H1 (cell line): Measurements from ENCODE around the gene RUNX1. TPM values are rescaled to one million over a fixed set of nuclear protein-coding genes. Genes with fewer than 3 reads are reported as not detected.

Source experiments
- CTCF ChIA-PET: fragments of 300-600 bp; sonication (Branson Sonifier 250); formaldehyde crosslinking; loops from one replicate; lab custom pipeline; 2021; ENCODE audit not compliant: partially characterized antibody; lab: Charles Lee
- POLR2A ChIA-PET: fragments of 300-600 bp; sonication (Branson Sonifier 250); formaldehyde crosslinking; loops from one replicate; lab custom pipeline; 2021; ENCODE audit warnings: inconsistent platforms; ENCODE audit not compliant: partially characterized antibody; lab: Charles Lee
- DNase-seq, 2 experiments: peaks; one replicate each; pipeline versions ENCODE4 v3.0.0 to v3.0.0-alpha.2; 2010 to 2022; ENCODE audit warnings: low spot score in 2 of 2, low read depth in 1 of 2, mixed read lengths in 1 of 2
- FAIRE-seq: peaks from 2 replicates; lab custom pipeline; 2011; peaks lifted over from hg19 to GRCh38; lab: Jason Lieb, UNC
- H2AFZ ChIP-seq: 2 replicates; pipeline ENCODE4 v1.8.1; 2012; ENCODE audit warnings: low read length, inconsistent platforms
- H2AK5ac ChIP-seq: 2 replicates; pipeline ENCODE4 v1.6.1; 2013; ENCODE audit warnings: low read depth, low read length
- H2BK120ac ChIP-seq: replicated peaks from 2 replicates; pipeline ENCODE3; 2013; ENCODE audit warnings: low read depth, low read length, inconsistent platforms
- H2BK12ac ChIP-seq: 2 replicates; pipeline ENCODE4 v1.6.1; 2013; ENCODE audit warnings: low read depth, low read length
- H2BK15ac ChIP-seq: 2 replicates; pipeline ENCODE4 v1.6.1; 2013; ENCODE audit warnings: low read length
- H2BK20ac ChIP-seq: 2 replicates; pipeline ENCODE4 v1.6.1; 2013; ENCODE audit warnings: low read length
- H2BK5ac ChIP-seq: 2 replicates; pipeline ENCODE4 v1.6.1; 2013; ENCODE audit warnings: low read depth, low read length
- H3K14ac ChIP-seq: 2 replicates; pipeline ENCODE4 v1.6.1; 2013; ENCODE audit warnings: inconsistent platforms; ENCODE audit not compliant: insufficient read length
- H3K18ac ChIP-seq: 2 replicates; pipeline ENCODE4 v1.6.1; 2013; ENCODE audit warnings: low read length; ENCODE audit errors: extremely low read depth
- H3K23ac ChIP-seq: 2 replicates; pipeline ENCODE4 v1.6.1; 2013; ENCODE audit warnings: inconsistent platforms; ENCODE audit not compliant: insufficient read length
- H3K23me2 ChIP-seq: 2 replicates; pipeline ENCODE4 v1.6.1; 2013; ENCODE audit warnings: low read depth, low read length
- H3K27ac ChIP-seq: 2 replicates; pipeline ENCODE4 v1.6.1; 2011; ENCODE audit warnings: low read depth, low read length, inconsistent platforms
- H3K27me3 ChIP-seq, 4 experiments: replicated peaks in 1 of 4; 1 replicate in 1 of 4; 2 replicates in 3 of 4; pipeline versions ENCODE4 v1.6.1 to v1.8.1; 2011 to 2013; ENCODE audit warnings: low read length in 3 of 4, mild to moderate bottlenecking in 3 of 4, inconsistent platforms in 2 of 4, mixed read lengths in 2 of 4, moderate library complexity in 1 of 4; ENCODE audit not compliant: control insufficient read depth in 3 of 4, insufficient read depth in 3 of 4; ENCODE audit errors: extremely low read depth in 1 of 4
- H3K36me3 ChIP-seq, 4 experiments: 2 replicates each; pipeline versions ENCODE4 v1.6.1 to v1.8.1; 2011 to 2013; ENCODE audit warnings: mild to moderate bottlenecking in 4 of 4, low read length in 3 of 4, moderate library complexity in 2 of 4, control low read depth in 1 of 4, inconsistent platforms in 1 of 4; ENCODE audit not compliant: insufficient read depth in 4 of 4, control insufficient read depth in 2 of 4
- H3K4ac ChIP-seq: replicated peaks from 2 replicates; pipeline ENCODE3; 2013; ENCODE audit warnings: low read length, low read depth, mixed read lengths, inconsistent platforms; ENCODE audit not compliant: insufficient read length
- H3K4me1 ChIP-seq, 4 experiments: replicated peaks in 1 of 4; 1 replicate in 1 of 4; 2 replicates in 3 of 4; pipeline versions ENCODE4 v1.6.1 to v1.8.1; 2011 to 2013; ENCODE audit warnings: low read length in 3 of 4, inconsistent platforms in 2 of 4, mixed read lengths in 1 of 4; ENCODE audit not compliant: insufficient read depth in 4 of 4, control insufficient read depth in 3 of 4
- H3K4me2 ChIP-seq, 2 experiments: 2 replicates each; pipeline versions ENCODE4 v1.6.1 to v1.8.1; 2011 to 2013; ENCODE audit warnings: low read depth in 2 of 2, low read length in 2 of 2, control low read depth in 1 of 2, inconsistent platforms in 1 of 2, mild to moderate bottlenecking in 1 of 2; ENCODE audit not compliant: insufficient read depth in 1 of 2
- H3K4me3 ChIP-seq, 4 experiments: fragments of 200-600, 300-600 bp in 1 of 4; sonication (generic), shearing (Covaris generic), sonication (Bioruptor Twin) in 1 of 4; 2 replicates each; pipeline versions ENCODE4 v1.5.1 to v1.8.1; 2011 to 2016; ENCODE audit warnings: low read length in 4 of 4, low read depth in 3 of 4, control low read depth in 2 of 4, inconsistent platforms in 2 of 4, mild to moderate bottlenecking in 2 of 4, mixed read lengths in 1 of 4, moderate library complexity in 1 of 4; ENCODE audit not compliant: insufficient read depth in 2 of 4; ENCODE audit errors: extremely low read depth in 1 of 4
- H3K56ac ChIP-seq: replicated peaks from 2 replicates; pipeline ENCODE3; 2013; ENCODE audit warnings: low read depth, mild to moderate bottlenecking, mixed read lengths, low read length, inconsistent platforms; ENCODE audit not compliant: insufficient read length
- H3K79me1 ChIP-seq: 2 replicates; pipeline ENCODE4 v1.6.1; 2013; ENCODE audit warnings: low read depth, low read length, control low read depth
- H3K79me2 ChIP-seq, 2 experiments: 2 replicates each; pipeline versions ENCODE4 v1.6.1 to v1.8.1; 2012 to 2013; ENCODE audit warnings: low read length in 2 of 2, mild to moderate bottlenecking in 2 of 2, inconsistent platforms in 1 of 2; ENCODE audit not compliant: insufficient read depth in 2 of 2, control insufficient read depth in 1 of 2
- H3K9ac ChIP-seq, 4 experiments: replicated peaks in 1 of 4; 1 replicate in 1 of 4; 2 replicates in 3 of 4; pipeline versions ENCODE4 v1.6.1 to v1.8.1; 2011 to 2013; ENCODE audit warnings: low read depth in 3 of 4, low read length in 3 of 4, control low read depth in 2 of 4, mild to moderate bottlenecking in 2 of 4, moderate library complexity in 2 of 4, inconsistent platforms in 1 of 4; ENCODE audit errors: extremely low read depth in 1 of 4
- H3K9me3 ChIP-seq, 2 experiments: 2 replicates each; pipeline versions ENCODE4 v1.6.1 to v1.8.1; 2012 to 2013; ENCODE audit warnings: mild to moderate bottlenecking in 2 of 2, moderate library complexity in 2 of 2, control low read depth in 1 of 2, inconsistent platforms in 1 of 2, low read depth in 1 of 2, low read length in 1 of 2, mixed read lengths in 1 of 2; ENCODE audit not compliant: insufficient read depth in 2 of 2
- H4K20me1 ChIP-seq, 2 experiments: replicated peaks in 1 of 2; 2 replicates each; pipeline versions ENCODE3 to v1.8.1; 2011 to 2013; ENCODE audit warnings: inconsistent platforms in 2 of 2, low read length in 2 of 2, mild to moderate bottlenecking in 1 of 2; ENCODE audit not compliant: insufficient read depth in 2 of 2, control insufficient read depth in 1 of 2
- H4K5ac ChIP-seq: 2 replicates; pipeline ENCODE4 v1.6.1; 2013; ENCODE audit warnings: low read length, low read depth, mixed read lengths, inconsistent platforms; ENCODE audit not compliant: insufficient read length
- H4K8ac ChIP-seq: 2 replicates; pipeline ENCODE4 v1.8.0; 2013; ENCODE audit warnings: mild to moderate bottlenecking, moderate library complexity, low read length, inconsistent platforms; ENCODE audit not compliant: insufficient read depth; ENCODE audit errors: extremely low read depth
- H4K91ac ChIP-seq: replicated peaks from 2 replicates; pipeline ENCODE3; 2013; ENCODE audit warnings: low read length, mixed read lengths, inconsistent platforms; ENCODE audit not compliant: insufficient read length
- CEBPB ChIP-seq: IDR thresholded peaks from 2 replicates; pipeline ENCODE4 v1.6.1; 2012; ENCODE audit warnings: low read depth, low read length
- CTBP2 ChIP-seq: IDR thresholded peaks from 2 replicates; pipeline ENCODE4 v1.7.0; 2011; ENCODE audit warnings: borderline replicate concordance, mild to moderate bottlenecking, moderate library complexity, mixed read lengths, low read length; ENCODE audit not compliant: insufficient read depth, insufficient read length
- EGR1 ChIP-seq: IDR thresholded peaks from 2 replicates; pipeline ENCODE4 v1.6.1; 2011; ENCODE audit warnings: low read depth, low read length, borderline replicate concordance
- KDM1A ChIP-seq: fragments of 200-600, 300-600 bp; sonication (generic); IDR thresholded peaks from 2 replicates; pipeline ENCODE4 v1.7.1; 2016; ENCODE audit warnings: mild to moderate bottlenecking, low read length, borderline replicate concordance
- NRF1 ChIP-seq: IDR thresholded peaks from 2 replicates; pipeline ENCODE4 v1.6.1; 2011; ENCODE audit warnings: mild to moderate bottlenecking, low read depth, low read length, improper control_type of control experiment
- POU5F1 ChIP-seq: IDR thresholded peaks from 2 replicates; pipeline ENCODE4 v1.6.1; 2011; ENCODE audit warnings: low read depth, mild to moderate bottlenecking, low read length, moderate library complexity
- RXRA ChIP-seq: IDR thresholded peaks from 2 replicates; pipeline ENCODE4 v1.6.1; 2011; ENCODE audit warnings: low read depth, mild to moderate bottlenecking, low read length, moderate library complexity; ENCODE audit not compliant: insufficient read depth
- SIRT6 ChIP-seq: IDR thresholded peaks from one replicate; pipeline ENCODE4 v1.7.1; 2012; ENCODE audit warnings: low read length, inconsistent platforms
- TCF12 ChIP-seq: IDR thresholded peaks from 2 replicates; pipeline ENCODE4 v1.6.1; 2011; ENCODE audit warnings: low read depth, mild to moderate bottlenecking, low read length
- WGBS, 2 experiments: shearing (Covaris generic) in 1 of 2; methylation state at CpG; one replicate each; pipeline versions ENCODE4 v1.1.6 to v1.1.7; 2013 to 2015; ENCODE audit warnings: low lambda C conversion rate in 2 of 2, mixed read lengths in 2 of 2, inconsistent platforms in 1 of 2, low coverage in 1 of 2, missing lambda C conversion rate in 1 of 2; ENCODE audit not compliant: insufficient replicate concordance in 2 of 2, insufficient coverage in 1 of 2, insufficient read length in 1 of 2; ENCODE audit errors: extremely low coverage in 1 of 2, missing lambda C conversion rate in 1 of 2; 5-methylcytosine and 5-hydroxymethylcytosine counted together
- polyA plus RNA-seq, 7 experiments: library from polyadenylated mRNA; depleted of rRNA in 3 of 7; stranded (reverse) in 5 of 7; unstranded in 2 of 7; fragments of >200 nt in 5 of 7; fragments of 200-250 nt in 2 of 7; gene quantifications; 1 replicate in 5 of 7; 2 replicates in 1 of 7; 4 replicates in 1 of 7; pipeline versions ENCODE4 v1.2.1 to v1.2.3, GENCODE V29; 2011 to 2013; ENCODE audit warnings: missing spikeins in 2 of 7, mixed read lengths in 2 of 7
- total RNA-seq: library from RNA; stranded (reverse); fragmentation: NEBNext Ultra II Directional; extraction: Animal tissue kit (Norgen Biotek cat#: 25700); gene quantifications from 2 replicates; pipeline ENCODE4 v1.2.1, GENCODE V29; 2021
- TF ChIP-seq, protein P1 (sequence below): IDR thresholded peaks from 2 replicates; pipeline ENCODE4 v1.6.1; 2012; ENCODE audit warnings: inconsistent platforms
- TF ChIP-seq, protein P2 (sequence below), 3 experiments: IDR thresholded peaks; 1 replicate in 2 of 3; 2 replicates in 1 of 3; pipeline versions ENCODE4 v1.5.1 to v1.6.1; 2011; ENCODE audit warnings: low read length in 3 of 3, mild to moderate bottlenecking in 3 of 3, inconsistent platforms in 2 of 3, low read depth in 1 of 3, moderate library complexity in 1 of 3; ENCODE audit not compliant: insufficient read depth in 1 of 3; ENCODE audit errors: control extremely low read depth in 1 of 3

The RUNX1 gene
- total and polyA plus RNA-seq, 2 of the 8 experiments (the other 6 are each of a cell fraction or from before 2014, with no cell fraction given), result 0.20 to 0.60 TPM

DNA sequence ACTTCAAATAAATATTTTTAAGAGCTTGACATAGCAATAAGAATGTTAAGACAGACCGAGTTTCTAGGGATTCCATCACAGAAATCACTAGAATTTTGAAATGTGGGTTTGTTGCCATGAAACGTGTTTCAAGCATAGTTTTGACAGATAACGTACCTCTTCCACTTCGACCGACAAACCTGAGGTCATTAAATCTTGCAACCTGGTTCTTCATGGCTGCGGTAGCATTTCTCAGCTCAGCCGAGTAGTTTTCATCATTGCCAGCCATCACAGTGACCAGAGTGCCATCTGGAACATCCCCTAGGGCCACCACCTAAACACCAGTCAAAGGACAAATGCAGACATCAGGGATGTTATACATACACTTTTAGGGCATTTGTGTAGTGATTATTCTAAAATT lies 168.7 kb downstream of the RUNX1 start:
- Histone ChIP-seq H3K27me3 (peaks cover 12 to 32% (median 25%) of the 10 kb centered on the region in 4 experiments), H4K20me1 (peaks cover 2 to 5% of the 10 kb centered on the region in 2 experiments), H3K9me3 (no peaks in the 10 kb centered on the region), H3K4ac (no peak overlapping the region), H3K4me2 (no peak overlapping the region), H4K91ac (no peak overlapping the region), H4K5ac (no peak overlapping the region), H3K18ac (no peak overlapping the region), H3K23ac (no peak overlapping the region), H3K9ac (no peak overlapping the region), H4K8ac (no peak overlapping the region), H3K4me3 (no peak overlapping the region), H3K27ac (no peak overlapping the region), H2BK20ac (no peak overlapping the region), H3K23me2 (no peaks in the 10 kb centered on the region; the same call in 1 of the 2 replicates), H3K14ac (no peak overlapping the region), H2AFZ (no peak overlapping the region), H2BK15ac (no peak overlapping the region), H3K36me3 (no peaks in the 10 kb centered on the region), H2AK5ac (no peak overlapping the region), H2BK120ac (no peak overlapping the region), H2BK12ac (no peak overlapping the region), H3K79me1 (no peaks in the 10 kb centered on the region), H2BK5ac (no peak overlapping the region), H3K79me2 (no peaks in the 10 kb centered on the region), H3K56ac (no peak overlapping the region), H3K4me1 (peaks cover 0 to 3% (median 0%) of the 10 kb centered on the region in 4 experiments; a peak in 1 of 7 replicates)
- no peak for DNase-seq
- POLR2A ChIA-PET, result no interaction called here
- CTCF ChIA-PET, result interaction anchor here (0.6 kb wide), 1 partner anchor 167 kb away, joined by 3 read pairs; no protein-coding TSS in a partner anchor
- 86% methylated on average over 7 of the region's 7 CpGs; no CpG with 5 or more reads in 1 of the 2 experiments for WGBS, 2 experiments
- FAIRE-seq, result no peak
- TF ChIP-seq RXRA (no peak), TCF12 (no peak), KDM1A (no peak), EGR1 (no peak), CEBPB (no peak), NRF1 (no peak), SIRT6 (no peak), CTBP2 (no peak), POU5F1 (no peak)
- TF ChIP-seq, protein P1, sequence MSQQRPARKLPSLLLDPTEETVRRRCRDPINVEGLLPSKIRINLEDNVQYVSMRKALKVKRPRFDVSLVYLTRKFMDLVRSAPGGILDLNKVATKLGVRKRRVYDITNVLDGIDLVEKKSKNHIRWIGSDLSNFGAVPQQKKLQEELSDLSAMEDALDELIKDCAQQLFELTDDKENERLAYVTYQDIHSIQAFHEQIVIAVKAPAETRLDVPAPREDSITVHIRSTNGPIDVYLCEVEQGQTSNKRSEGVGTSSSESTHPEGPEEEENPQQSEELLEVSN, result no peak
- TF ChIP-seq, protein P2, sequence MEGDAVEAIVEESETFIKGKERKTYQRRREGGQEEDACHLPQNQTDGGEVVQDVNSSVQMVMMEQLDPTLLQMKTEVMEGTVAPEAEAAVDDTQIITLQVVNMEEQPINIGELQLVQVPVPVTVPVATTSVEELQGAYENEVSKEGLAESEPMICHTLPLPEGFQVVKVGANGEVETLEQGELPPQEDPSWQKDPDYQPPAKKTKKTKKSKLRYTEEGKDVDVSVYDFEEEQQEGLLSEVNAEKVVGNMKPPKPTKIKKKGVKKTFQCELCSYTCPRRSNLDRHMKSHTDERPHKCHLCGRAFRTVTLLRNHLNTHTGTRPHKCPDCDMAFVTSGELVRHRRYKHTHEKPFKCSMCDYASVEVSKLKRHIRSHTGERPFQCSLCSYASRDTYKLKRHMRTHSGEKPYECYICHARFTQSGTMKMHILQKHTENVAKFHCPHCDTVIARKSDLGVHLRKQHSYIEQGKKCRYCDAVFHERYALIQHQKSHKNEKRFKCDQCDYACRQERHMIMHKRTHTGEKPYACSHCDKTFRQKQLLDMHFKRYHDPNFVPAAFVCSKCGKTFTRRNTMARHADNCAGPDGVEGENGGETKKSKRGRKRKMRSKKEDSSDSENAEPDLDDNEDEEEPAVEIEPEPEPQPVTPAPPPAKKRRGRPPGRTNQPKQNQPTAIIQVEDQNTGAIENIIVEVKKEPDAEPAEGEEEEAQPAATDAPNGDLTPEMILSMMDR (IDR thresholded peaks at IDR 0.05; ENCODE audit: control extremely low read depth in 1 of 3, insufficient read depth in 1 of 3, low read depth in 1 of 3, low read length in 3 of 3), result no peak
